ENCODE results near the gene EEF1AKMT3.
A peak's percentile ranks its signal among the peaks of the same experiment; 100 is the strongest.

Gene EEF1AKMT3

GRCh38 chr12:57782608-57783465, 10.4 kb downstream of the EEF1AKMT3 start, which contains the start of gene TSFM:
TSFM (plus strand) TSS chr12:57782787; CDS start chr12:57782802, 15 bp downstream.
- peak; percentile 97 for DNase-seq (ENCODE audit: low read depth in 2 of 2)

GRCh38 chr12:57783466-57783801, 11.0 kb downstream of the EEF1AKMT3 start:
- no peak for DNase-seq (ENCODE audit: low read depth in 2 of 2)

GRCh38 chr12:57783861-57784260, 11.4 kb downstream of the EEF1AKMT3 start:
- no peak for DNase-seq (ENCODE audit: low read depth in 2 of 2)

- no peak for DNase-seq (ENCODE audit: low read depth in 2 of 2)
These were observed 21.5 kb downstream of the EEF1AKMT3 start for GRCh38 chr12:57793920-57794319.

GRCh38 chr12:57795354-57795753, 22.9 kb downstream of the EEF1AKMT3 start:
- DNase-seq (ENCODE audit: low read depth in 2 of 2), result no peak

GRCh38 chr12:57796996-57797395, 24.6 kb downstream of the EEF1AKMT3 start:
- no peak for DNase-seq (ENCODE audit: low read depth in 2 of 2)

GRCh38 chr12:57797933-57798332, 25.5 kb downstream of the EEF1AKMT3 start:
- no peak for DNase-seq (ENCODE audit: low read depth in 2 of 2)

- no peak for DNase-seq (ENCODE audit: low read depth in 2 of 2)
These were observed 28.6 kb downstream of the EEF1AKMT3 start for GRCh38 chr12:57800965-57801364.

- DNase-seq (ENCODE audit: low read depth in 2 of 2), result no peak
These were observed 30.2 kb downstream of the EEF1AKMT3 start for GRCh38 chr12:57802607-57803006.

GRCh38 chr12:57803319-57803893, 31.0 kb downstream of the EEF1AKMT3 start:
- DNase-seq (ENCODE audit: low read depth in 2 of 2), result no peak

GRCh38 chr12:57806677-57807076, 34.3 kb downstream of the EEF1AKMT3 start:
- no peak for DNase-seq (ENCODE audit: low read depth in 2 of 2)

GRCh38 chr12:57807285-57807684, 34.9 kb downstream of the EEF1AKMT3 start:
- DNase-seq (ENCODE audit: low read depth in 2 of 2), result no peak

GRCh38 chr12:57808351-57808750, 35.9 kb downstream of the EEF1AKMT3 start:
- no peak for DNase-seq (ENCODE audit: low read depth in 2 of 2)

- no peak for DNase-seq (ENCODE audit: low read depth in 2 of 2)
These were observed 37.0 kb downstream of the EEF1AKMT3 start for GRCh38 chr12:57809425-57809824.

- DNase-seq (ENCODE audit: low read depth in 2 of 2), result no peak
These were observed 38.0 kb downstream of the EEF1AKMT3 start for GRCh38 chr12:57810450-57810849.

- DNase-seq (ENCODE audit: low read depth in 2 of 2), result no peak
These were observed 38.8 kb downstream of the EEF1AKMT3 start for GRCh38 chr12:57811028-57811755.

- DNase-seq (ENCODE audit: low read depth in 2 of 2), result no peak
These were observed 40.9 kb downstream of the EEF1AKMT3 start for GRCh38 chr12:57813111-57813970.

- no peak for DNase-seq (ENCODE audit: low read depth in 2 of 2)
These were observed 41.8 kb downstream of the EEF1AKMT3 start for GRCh38 chr12:57813971-57814772.

GRCh38 chr12:57815177-57816000, 43.0 kb downstream of the EEF1AKMT3 start:
- no peak for DNase-seq (ENCODE audit: low read depth in 2 of 2)
